Adrenal gland (tissue), 12 donors: ENCODE data around the gene H6PD. TPM values are rescaled to one million over a fixed set of nuclear protein-coding genes. Genes with fewer than 3 reads are reported as not detected.

ENCODE experiments used
- DNase-seq, 7 donors: peaks; one replicate each; pipeline ENCODE4 v3.0.0-alpha.2; 2019 to 2020
- H3K27ac ChIP-seq, 5 donors: fragments of 200-600 bp; sonication (generic) in 4 of 5; 1 replicate in 3 of 5; 2 replicates in 2 of 5; pipeline versions ENCODE4 v1.5.1 to v1.8.0; 2016 to 2020; ENCODE audit warnings: mild to moderate bottlenecking in 1 of 5
- H3K27me3 ChIP-seq: fragments of 200-600 bp; 2 replicates; pipeline ENCODE4 v1.8.0; 2021
- H3K36me3 ChIP-seq, 2 donors: fragments of 200-600 bp; replicated peaks in 1 of 2; 1 replicate in 1 of 2; 2 replicates in 1 of 2; pipeline versions ENCODE4 v1.5.1 to v1.8.0; 2018 to 2022
- H3K4me1 ChIP-seq, 2 donors: fragments of 200-600 bp; replicated peaks in 1 of 2; 1 replicate in 1 of 2; 2 replicates in 1 of 2; pipeline versions ENCODE4 v1.5.1 to v1.8.0; 2018 to 2021
- H3K4me3 ChIP-seq, 4 donors: fragments of 200-600 bp; sonication (generic) in 3 of 4; one replicate each; pipeline ENCODE4 v1.5.1; 2016 to 2018
- H3K9me3 ChIP-seq, 3 donors: fragments of 200-600 bp; sonication (generic) in 1 of 3; replicated peaks in 1 of 3; 1 replicate in 2 of 3; 2 replicates in 1 of 3; pipeline versions ENCODE4 v1.5.1 to v1.8.0; 2016 to 2021
- POLR2A ChIP-seq, 2 donors: fragments of 450-650 bp; IDR thresholded peaks; one replicate each; pipeline ENCODE4 v1.6.1; 2017; ENCODE audit warnings: antibody characterized with exemption in 2 of 2, mild to moderate bottlenecking in 2 of 2, moderate library complexity in 1 of 2
- WGBS, 4 donors: extraction: QIAGEN DNeasy Blood & Tissue Kit in 2 of 4; methylation state at CpG; one replicate each; pipeline versions ENCODE4 v1.1.5 to v1.1.7; 2013 to 2017; 5-methylcytosine and 5-hydroxymethylcytosine counted together
- intact Hi-C, 2 donors: fragments of 100-400 bp; cut with DNase I; formaldehyde crosslinking; loops; one replicate each; pipeline versions ENCODE4 v1.14.1 to v1.15.0; 2022 to 2023
- polyA plus RNA-seq, 3 donors: library from polyadenylated mRNA; stranded (reverse); fragments of 200-250 nt in 2 of 3; fragments of 350-450 nt in 1 of 3; fragmentation: Illumina TruSeq in 1 of 3; extraction: RNeasy Lipid Tissue Mini Kit (QIAGEN cat#74804) in 1 of 3; gene quantifications; one replicate each; pipeline ENCODE4 v1.2.3, GENCODE V29; 2013 to 2014
- total RNA-seq, 9 donors: library from RNA; depleted of rRNA in 4 of 9; stranded (reverse); fragments of >200 nt in 4 of 9; fragments of 120-200 nt in 1 of 9; fragmentation: NEBNext Ultra II Directional in 1 of 9; extraction: Animal tissue kit (Norgen Biotek cat#: 25700) in 1 of 9; gene quantifications; one replicate each; pipeline versions ENCODE4 v1.1.0 to v1.2.4, GENCODE V29; 2013 to 2023
- TF ChIP-seq, protein P1 (sequence below), 6 experiments: fragments of 450-650 bp in 4 of 6; fragments of 200-600 bp in 2 of 6; sonication (generic) in 1 of 6; IDR thresholded peaks; 1 replicate in 5 of 6; 2 replicates in 1 of 6; pipeline versions ENCODE4 v1.5.1 to v1.8.0; 2016 to 2021; ENCODE audit warnings: antibody characterized with exemption in 6 of 6, mild to moderate bottlenecking in 2 of 6, moderate library complexity in 1 of 6
- donor health status: healthy with polysubstance abuse.
- donor health status: Bipolar disorder and iron deficiency.
- donor health status: DM: yes; HTN: yes; CAD: no.
- donor health status: DM: no; HTN: no; CAD: no.
- donor health status: DM: no; HTN: no; CAD: no.
- donor health status: DM: yes; HTN: yes; CAD: no.

Gene H6PD
- total and polyA plus RNA-seq, 12 donors: 20.3 to 116 (median 80.4) TPM

DNA sequence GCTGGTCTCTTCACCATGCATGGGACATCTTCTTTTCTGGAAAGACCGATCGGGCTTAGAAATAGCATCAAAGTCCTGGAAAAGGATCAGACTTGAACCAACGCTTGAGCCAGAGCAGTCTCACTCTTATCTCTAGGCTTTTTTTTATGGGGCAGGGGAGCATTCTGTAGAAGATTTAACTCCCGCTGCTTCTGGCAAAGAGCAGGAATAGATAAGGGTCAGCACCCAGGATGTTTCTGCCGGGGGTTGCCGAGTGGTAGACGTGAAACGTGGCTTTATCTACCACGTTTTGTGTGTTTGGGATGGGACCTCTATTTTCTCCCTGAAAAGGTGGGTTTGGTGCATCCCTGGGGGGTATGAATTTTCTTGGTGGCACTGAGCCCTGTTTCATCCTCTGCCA is 76.9 kb downstream of the H6PD start:
- 73 to 79% (median 76%) methylated on average over 9 of the region's 9 CpGs for WGBS, 4 donors
- Histone ChIP-seq H3K27me3 (no peaks in the 10 kb centered on the region), H3K36me3 (no peaks in the 10 kb centered on the region), H3K4me1 (peaks cover 0 to 9% of the 10 kb centered on the region in 2 donors), H3K27ac (no peak overlapping the region), H3K9me3 (no peaks in the 10 kb centered on the region), H3K4me3 (no peak overlapping the region)
- DNase-seq: no peak
- no peak for TF ChIP-seq POLR2A (IDR thresholded peaks at IDR 0.05)
- TF ChIP-seq, protein P1, sequence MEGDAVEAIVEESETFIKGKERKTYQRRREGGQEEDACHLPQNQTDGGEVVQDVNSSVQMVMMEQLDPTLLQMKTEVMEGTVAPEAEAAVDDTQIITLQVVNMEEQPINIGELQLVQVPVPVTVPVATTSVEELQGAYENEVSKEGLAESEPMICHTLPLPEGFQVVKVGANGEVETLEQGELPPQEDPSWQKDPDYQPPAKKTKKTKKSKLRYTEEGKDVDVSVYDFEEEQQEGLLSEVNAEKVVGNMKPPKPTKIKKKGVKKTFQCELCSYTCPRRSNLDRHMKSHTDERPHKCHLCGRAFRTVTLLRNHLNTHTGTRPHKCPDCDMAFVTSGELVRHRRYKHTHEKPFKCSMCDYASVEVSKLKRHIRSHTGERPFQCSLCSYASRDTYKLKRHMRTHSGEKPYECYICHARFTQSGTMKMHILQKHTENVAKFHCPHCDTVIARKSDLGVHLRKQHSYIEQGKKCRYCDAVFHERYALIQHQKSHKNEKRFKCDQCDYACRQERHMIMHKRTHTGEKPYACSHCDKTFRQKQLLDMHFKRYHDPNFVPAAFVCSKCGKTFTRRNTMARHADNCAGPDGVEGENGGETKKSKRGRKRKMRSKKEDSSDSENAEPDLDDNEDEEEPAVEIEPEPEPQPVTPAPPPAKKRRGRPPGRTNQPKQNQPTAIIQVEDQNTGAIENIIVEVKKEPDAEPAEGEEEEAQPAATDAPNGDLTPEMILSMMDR (IDR thresholded peaks at IDR 0.05): no peak
- intact Hi-C loops: no loop called here

DNA sequence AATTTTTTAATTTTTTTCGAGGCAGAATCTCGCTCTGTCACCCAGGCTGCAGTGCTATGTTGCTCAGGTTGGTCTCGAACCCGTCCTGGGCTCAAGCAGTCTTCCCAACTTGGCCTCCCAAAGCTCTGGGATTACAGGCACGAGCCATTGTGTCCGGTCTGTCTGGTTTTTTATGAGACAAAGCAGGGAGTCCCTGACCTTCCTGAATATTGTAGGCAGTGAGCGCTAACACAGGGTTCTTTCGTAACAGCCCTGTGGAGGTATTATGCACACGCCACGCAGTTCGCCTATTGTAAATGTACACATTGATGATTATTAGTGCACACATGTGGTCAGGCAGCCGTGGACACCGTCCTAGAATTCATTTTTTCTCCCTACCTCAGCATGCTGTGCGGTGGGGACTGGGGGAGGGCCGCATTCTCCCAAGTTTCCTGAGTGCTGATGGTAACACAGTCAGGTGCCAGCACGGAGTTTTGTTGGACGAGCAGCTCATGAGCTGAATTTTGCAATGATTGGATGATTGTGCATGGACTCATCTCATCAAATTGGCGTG is 77.7 kb downstream of the H6PD start:
- Histone ChIP-seq H3K9me3 (no peaks in the 10 kb centered on the region), H3K27me3 (no peaks in the 10 kb centered on the region), H3K36me3 (no peaks in the 10 kb centered on the region), H3K4me1 (peaks cover 0 to 9% of the 10 kb centered on the region in 2 donors), H3K27ac (no peak overlapping the region), H3K4me3 (no peak overlapping the region)
- no peak for DNase-seq
- TF ChIP-seq, protein P1 (IDR thresholded peaks at IDR 0.05): no peak
- TF ChIP-seq POLR2A (IDR thresholded peaks at IDR 0.05): no peak
- intact Hi-C loops: no loop called here
- WGBS, 4 donors: 90 to 95% (median 92%) methylated on average over 17 to 18 of the region's 18 CpGs

DNA sequence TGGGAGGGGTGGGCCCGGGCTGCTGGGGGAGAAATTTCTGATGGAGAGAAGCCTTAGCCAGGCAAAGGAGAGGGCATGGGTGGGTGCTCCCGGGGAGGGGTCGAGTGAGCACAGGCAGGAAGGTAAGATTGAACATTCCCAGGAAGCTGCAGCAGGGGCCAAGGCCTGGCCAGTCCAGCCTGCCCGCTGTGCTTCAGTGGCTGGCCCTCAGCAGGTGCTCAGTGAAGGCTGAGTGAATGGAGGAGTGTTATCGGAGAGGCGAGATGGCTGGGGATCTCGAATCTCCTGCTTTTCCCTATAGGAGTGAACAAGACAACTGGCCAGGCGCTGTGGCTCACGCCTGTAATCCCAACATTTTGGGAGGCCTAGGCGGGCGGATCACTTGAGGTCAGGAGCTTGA is 79.0 kb downstream of the H6PD start:
- Histone ChIP-seq H3K4me1 (peaks cover 0 to 9% of the 10 kb centered on the region in 2 donors), H3K27me3 (no peaks in the 10 kb centered on the region), H3K9me3 (no peaks in the 10 kb centered on the region), H3K36me3 (no peaks in the 10 kb centered on the region), H3K4me3 (no peak overlapping the region), H3K27ac (no peak overlapping the region)
- no peak for DNase-seq
- intact Hi-C loops: no loop called here
- WGBS, 4 donors: 85 to 93% (median 90%) methylated on average over 9 to 11 of the region's 11 CpGs
- no peak for TF ChIP-seq POLR2A (IDR thresholded peaks at IDR 0.05)
- TF ChIP-seq, protein P1 (IDR thresholded peaks at IDR 0.05): no peak

DNA sequence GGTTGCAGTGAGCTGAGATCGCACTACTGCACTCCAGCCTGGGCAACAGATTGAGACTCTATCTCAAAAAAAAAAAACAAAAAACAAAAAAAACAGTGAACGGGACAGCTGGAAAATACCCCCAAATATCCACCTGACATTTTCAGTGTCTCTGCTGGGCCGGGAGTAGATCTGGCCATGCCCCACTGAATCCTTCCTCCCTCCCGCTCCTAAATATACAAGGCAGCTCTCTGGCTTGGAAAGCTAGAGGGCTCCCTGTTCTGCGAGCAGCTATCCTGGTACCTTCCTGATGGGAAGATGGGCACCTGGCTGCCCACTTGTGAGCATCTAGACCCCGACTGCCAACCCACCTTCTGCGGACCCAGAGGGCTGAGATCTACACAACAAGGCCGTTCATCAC is 79.5 kb downstream of the H6PD start:
- 77 to 84% (median 82%) methylated on average over 8 of the region's 8 CpGs for WGBS, 4 donors
- peaks cover 0 to 9% of the 10 kb centered on the region in 2 donors for H3K4me1 ChIP-seq
- intact Hi-C loops: no loop called here

More for the DNA sequence above, 79.5 kb downstream of the H6PD start:
- no peaks in the 10 kb centered on the region for H3K36me3 ChIP-seq
- no peaks in the 10 kb centered on the region for H3K9me3 ChIP-seq
- no peaks in the 10 kb centered on the region for H3K27me3 ChIP-seq
- no peak overlapping the region for H3K4me3 ChIP-seq
- no peak for DNase-seq
- peak overlapping the region in 1 of 5 donors; percentile 0 for H3K27ac ChIP-seq
- TF ChIP-seq POLR2A (IDR thresholded peaks at IDR 0.05): no peak
- TF ChIP-seq, protein P1 (IDR thresholded peaks at IDR 0.05): no peak
